ENCODE measurements around the gene PAWR. TPM values are rescaled to one million over a fixed set of nuclear protein-coding genes. Genes with fewer than 3 reads are reported as not detected.

The PAWR gene
- total and polyA plus RNA-seq, 4 donors = 16.4 to 25.9 (median 21.1) TPM

GRCh38 chr12:79559591-79559990 lies 131.2 kb downstream of the PAWR start:
- Histone ChIP-seq H3K9me3 (ENCODE audit: control insufficient read depth, insufficient read depth, low read length) (no peaks in the 10 kb centered on the region), H3K36me3 (ENCODE audit: control insufficient read depth, insufficient read depth, low read length) (peaks cover 8% of the 10 kb centered on the region), H3K4me3 (ENCODE audit: low read depth, low read length) (no peak overlapping the region), H3K4me1 (ENCODE audit: control insufficient read depth, insufficient read depth, low read length) (no peaks in the 10 kb centered on the region), H3K27me3 (ENCODE audit: control insufficient read depth, insufficient read depth, low read length) (no peaks in the 10 kb centered on the region), H3K27ac (ENCODE audit: low read depth, low read length) (no peak overlapping the region)
- DNase-seq (ENCODE audit: low read depth in 4 of 6, low spot score in 6 of 6) = no peak
- whole genome bisulfite sequencing (ENCODE audit: insufficient coverage) = 100% methylated on average over 1 of the region's 2 CpGs

GRCh38 chr12:79558924-79559469 lies 131.8 kb downstream of the PAWR start:
- Histone ChIP-seq H3K27me3 (ENCODE audit: control insufficient read depth, insufficient read depth, low read length) (no peaks in the 10 kb centered on the region), H3K27ac (ENCODE audit: low read depth, low read length) (no peak overlapping the region), H3K9me3 (ENCODE audit: control insufficient read depth, insufficient read depth, low read length) (no peaks in the 10 kb centered on the region), H3K4me1 (ENCODE audit: control insufficient read depth, insufficient read depth, low read length) (no peaks in the 10 kb centered on the region), H3K36me3 (ENCODE audit: control insufficient read depth, insufficient read depth, low read length) (peaks cover 9% of the 10 kb centered on the region), H3K4me3 (ENCODE audit: low read depth, low read length) (no peak overlapping the region)
- WGBS (ENCODE audit: insufficient coverage) = 86% methylated on average over 2 of the region's 5 CpGs
- no peak for DNase-seq (ENCODE audit: low read depth in 4 of 6, low spot score in 6 of 6)

GRCh38 chr12:79557690-79558315 lies 133.0 kb downstream of the PAWR start:
- no peaks in the 10 kb centered on the region for H3K4me1 ChIP-seq (ENCODE audit: control insufficient read depth, insufficient read depth, low read length)
- H3K9me3 ChIP-seq (ENCODE audit: control insufficient read depth, insufficient read depth, low read length) = no peaks in the 10 kb centered on the region
- H3K36me3 ChIP-seq (ENCODE audit: control insufficient read depth, insufficient read depth, low read length) = peaks cover 12% of the 10 kb centered on the region
- peak in 1 of 6 donors; percentile 25 for DNase-seq (ENCODE audit: low read depth in 4 of 6, low spot score in 6 of 6)
- H3K4me3 ChIP-seq (ENCODE audit: low read depth, low read length) = no peak overlapping the region
- H3K27ac ChIP-seq (ENCODE audit: low read depth, low read length) = peak overlapping the region; percentile 33
- WGBS (ENCODE audit: insufficient coverage) = 80% methylated on average over 1 of the region's 1 CpG
- H3K27me3 ChIP-seq (ENCODE audit: control insufficient read depth, insufficient read depth, low read length) = no peaks in the 10 kb centered on the region

- DNase-seq (ENCODE audit: low read depth in 4 of 6, low spot score in 6 of 6) = peak in 3 of 6 donors; percentile 29 to 87 (median 72)
- H3K9me3 ChIP-seq (ENCODE audit: control insufficient read depth, insufficient read depth, low read length) = no peaks in the 10 kb centered on the region
- H3K4me1 ChIP-seq (ENCODE audit: control insufficient read depth, insufficient read depth, low read length) = no peaks in the 10 kb centered on the region
- H3K36me3 ChIP-seq (ENCODE audit: control insufficient read depth, insufficient read depth, low read length) = peaks cover 4% of the 10 kb centered on the region
- no peaks in the 10 kb centered on the region for H3K27me3 ChIP-seq (ENCODE audit: control insufficient read depth, insufficient read depth, low read length)
- no peak overlapping the region for H3K27ac ChIP-seq (ENCODE audit: low read depth, low read length)
- WGBS (ENCODE audit: insufficient coverage) = no CpG with 5 or more reads among the region's 3 CpGs
- H3K4me3 ChIP-seq (ENCODE audit: low read depth, low read length) = no peak overlapping the region
Observed at GRCh38 chr12:79555028-79555925, 135.5 kb downstream of the PAWR start.

- DNase-seq (ENCODE audit: low read depth in 4 of 6, low spot score in 6 of 6) = no peak
- Histone ChIP-seq H3K27ac (ENCODE audit: low read depth, low read length) (no peak overlapping the region), H3K4me1 (ENCODE audit: control insufficient read depth, insufficient read depth, low read length) (no peaks in the 10 kb centered on the region), H3K36me3 (ENCODE audit: control insufficient read depth, insufficient read depth, low read length) (peaks cover 4% of the 10 kb centered on the region), H3K27me3 (ENCODE audit: control insufficient read depth, insufficient read depth, low read length) (no peaks in the 10 kb centered on the region), H3K4me3 (ENCODE audit: low read depth, low read length) (no peak overlapping the region), H3K9me3 (ENCODE audit: control insufficient read depth, insufficient read depth, low read length) (no peaks in the 10 kb centered on the region)
- 96% methylated on average over 19 of the region's 24 CpGs for WGBS (ENCODE audit: insufficient coverage)
Observed at GRCh38 chr12:79553863-79554574, 136.7 kb downstream of the PAWR start.

GRCh38 chr12:79552192-79552591 lies 138.6 kb downstream of the PAWR start:
- peaks cover 4% of the 10 kb centered on the region for H3K36me3 ChIP-seq (ENCODE audit: control insufficient read depth, insufficient read depth, low read length)
- 96% methylated on average over 4 of the region's 6 CpGs for WGBS (ENCODE audit: insufficient coverage)
- H3K9me3 ChIP-seq (ENCODE audit: control insufficient read depth, insufficient read depth, low read length) = no peaks in the 10 kb centered on the region
- H3K4me1 ChIP-seq (ENCODE audit: control insufficient read depth, insufficient read depth, low read length) = no peaks in the 10 kb centered on the region
- no peak overlapping the region for H3K27ac ChIP-seq (ENCODE audit: low read depth, low read length)
- DNase-seq (ENCODE audit: low read depth in 4 of 6, low spot score in 6 of 6) = peak in 1 of 6 donors; percentile 53
- H3K4me3 ChIP-seq (ENCODE audit: low read depth, low read length) = no peak overlapping the region
- H3K27me3 ChIP-seq (ENCODE audit: control insufficient read depth, insufficient read depth, low read length) = no peaks in the 10 kb centered on the region

- Histone ChIP-seq H3K27me3 (ENCODE audit: control insufficient read depth, insufficient read depth, low read length) (no peaks in the 10 kb centered on the region), H3K27ac (ENCODE audit: low read depth, low read length) (no peak overlapping the region), H3K4me3 (ENCODE audit: low read depth, low read length) (no peak overlapping the region), H3K4me1 (ENCODE audit: control insufficient read depth, insufficient read depth, low read length) (no peaks in the 10 kb centered on the region), H3K9me3 (ENCODE audit: control insufficient read depth, insufficient read depth, low read length) (no peaks in the 10 kb centered on the region), H3K36me3 (ENCODE audit: control insufficient read depth, insufficient read depth, low read length) (peaks cover 4% of the 10 kb centered on the region)
- WGBS (ENCODE audit: insufficient coverage) = 90% methylated on average over 3 of the region's 4 CpGs
- no peak for DNase-seq (ENCODE audit: low read depth in 4 of 6, low spot score in 6 of 6)
Observed at GRCh38 chr12:79549531-79550271, 141.1 kb downstream of the PAWR start.

- DNase-seq (ENCODE audit: low read depth in 4 of 6, low spot score in 6 of 6) = no peak
- H3K36me3 ChIP-seq (ENCODE audit: control insufficient read depth, insufficient read depth, low read length) = no peaks in the 10 kb centered on the region
- H3K4me3 ChIP-seq (ENCODE audit: low read depth, low read length) = no peak overlapping the region
- no peaks in the 10 kb centered on the region for H3K9me3 ChIP-seq (ENCODE audit: control insufficient read depth, insufficient read depth, low read length)
- H3K27me3 ChIP-seq (ENCODE audit: control insufficient read depth, insufficient read depth, low read length) = no peaks in the 10 kb centered on the region
- H3K27ac ChIP-seq (ENCODE audit: low read depth, low read length) = no peak overlapping the region
- no peaks in the 10 kb centered on the region for H3K4me1 ChIP-seq (ENCODE audit: control insufficient read depth, insufficient read depth, low read length)
Observed at GRCh38 chr12:79548610-79548924, 142.2 kb downstream of the PAWR start.

All from spinal cord (tissue), 10 donors.